DOHH2 (cell line): ENCODE data around the gene PRM3.

Experiments
- H3F3A ChIP-seq: fragments of 200-600 bp; sonication (generic), shearing (Covaris generic); 2 replicates; pipeline ENCODE4 v1.6.0; 2016; ENCODE audit warnings: antibody characterized with exemption, mild to moderate bottlenecking; ENCODE audit not compliant: control insufficient read depth, insufficient read depth
- H3K27ac ChIP-seq: fragments of 200-600 bp; sonication (generic); 2 replicates; pipeline ENCODE4 v1.5.1; 2014; ENCODE audit warnings: low read depth, mild to moderate bottlenecking, low read length, moderate library complexity
- H3K27me3 ChIP-seq: fragments of 200-600 bp; sonication (generic); 2 replicates; pipeline ENCODE4 v1.6.1; 2014; ENCODE audit warnings: mild to moderate bottlenecking, low read length, mixed read lengths; ENCODE audit not compliant: control insufficient read depth
- H3K36me3 ChIP-seq: fragments of 200-600 bp; sonication (generic); 2 replicates; pipeline ENCODE4 v1.6.1; 2014; ENCODE audit warnings: mild to moderate bottlenecking, low read length, moderate library complexity, mixed read lengths; ENCODE audit not compliant: control insufficient read depth
- H3K4me1 ChIP-seq: fragments of 200-600 bp; sonication (generic); 2 replicates; pipeline ENCODE4 v1.6.1; 2014; ENCODE audit warnings: mild to moderate bottlenecking, low read length, mixed read lengths; ENCODE audit not compliant: control insufficient read depth
- H3K4me2 ChIP-seq: fragments of 200-600 bp; sonication (generic); 2 replicates; pipeline ENCODE4 v1.6.0; 2014; ENCODE audit warnings: mild to moderate bottlenecking, low read length, moderate library complexity
- H3K4me3 ChIP-seq: fragments of 200-600 bp; sonication (generic); 2 replicates; pipeline ENCODE4 v1.5.1; 2014; ENCODE audit warnings: mild to moderate bottlenecking, low read length, mixed read lengths
- H3K79me2 ChIP-seq: fragments of 200-600 bp; sonication (generic); 2 replicates; pipeline ENCODE4 v1.6.1; 2014; ENCODE audit warnings: mild to moderate bottlenecking, low read length, mixed read lengths; ENCODE audit not compliant: control insufficient read depth
- H3K9me2 ChIP-seq: fragments of 200-600 bp; sonication (generic); replicated peaks from 2 replicates; pipeline ENCODE4 v1.6.1; 2014; ENCODE audit warnings: mild to moderate bottlenecking, low read length, mixed read lengths; ENCODE audit not compliant: control insufficient read depth
- H3K9me3 ChIP-seq: fragments of 200-600 bp; sonication (generic); 2 replicates; pipeline ENCODE4 v1.6.1; 2014; ENCODE audit warnings: antibody characterized with exemption, low read length, mixed read lengths; ENCODE audit not compliant: control insufficient read depth, insufficient read depth
- H4K20me1 ChIP-seq: fragments of 200-600 bp; sonication (generic); 2 replicates; pipeline ENCODE4 v1.6.0; 2014; ENCODE audit warnings: low read depth, mild to moderate bottlenecking, antibody characterized with exemption, low read length, moderate library complexity; ENCODE audit not compliant: control insufficient read depth, insufficient read depth
- EZH2phosphoT487 ChIP-seq: fragments of 200-600 bp; sonication (generic); IDR thresholded peaks from 2 replicates; pipeline ENCODE4 v1.6.1; 2017; ENCODE audit warnings: borderline replicate concordance, mild to moderate bottlenecking, antibody characterized with exemption, low read length, moderate library complexity, mixed read lengths
- TF ChIP-seq, protein P1 (sequence below): fragments of 200-600 bp; sonication (generic); IDR thresholded peaks from one replicate; pipeline ENCODE4 v1.5.1; 2014; ENCODE audit warnings: antibody characterized with exemption, mild to moderate bottlenecking, low read depth, low read length; ENCODE audit not compliant: poor library complexity, severe bottlenecking

Gene PRM3

DNA sequence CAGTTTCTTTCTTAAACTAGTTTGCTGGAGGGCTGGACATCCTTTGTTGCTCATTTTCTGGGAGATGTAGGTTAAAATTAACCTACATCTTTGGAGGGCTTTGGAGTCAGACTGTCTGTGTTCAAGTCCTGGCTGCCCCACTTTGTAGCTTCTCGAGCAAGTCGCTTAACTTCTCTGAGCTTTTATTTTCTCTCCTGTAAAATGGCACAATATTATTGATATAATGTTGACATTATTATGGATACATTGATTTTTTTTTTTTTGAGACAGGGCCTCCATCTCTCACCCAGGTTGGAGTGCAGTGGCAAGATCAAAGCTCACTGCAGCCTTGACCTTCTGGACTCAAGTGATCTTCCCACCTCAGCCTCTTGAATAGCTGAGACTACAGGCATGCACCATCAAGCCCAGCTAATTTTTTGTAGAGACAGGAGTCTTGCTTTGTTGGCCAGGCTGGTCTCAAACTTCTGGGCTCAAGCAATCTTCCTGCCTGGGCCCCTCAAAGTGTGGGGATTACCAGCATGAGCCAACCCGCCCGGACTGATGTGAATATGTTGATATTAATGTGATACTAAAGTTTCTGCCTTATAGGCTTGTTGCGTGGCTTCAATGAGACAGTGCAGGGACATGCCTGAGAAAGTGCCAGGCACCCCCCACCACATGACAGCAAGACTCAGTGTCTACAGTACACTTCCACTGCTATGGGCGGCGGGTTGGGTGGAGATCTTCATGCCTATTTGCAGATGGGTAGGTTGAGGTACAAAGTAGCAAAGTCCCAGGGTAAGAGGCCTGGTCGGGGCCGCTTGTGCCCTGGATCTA, 40.3 kb upstream of the PRM3 start:
- Histone ChIP-seq H3K4me1 (peaks cover 79% of the 10 kb centered on the region), H3K4me3 (no peak overlapping the region), H3K9me2 (no peaks in the 10 kb centered on the region), H3K79me2 (no peaks in the 10 kb centered on the region), H3F3A (peaks cover 21% of the 10 kb centered on the region), H3K27me3 (peaks cover 7% of the 10 kb centered on the region; the same call in 1 of the 2 replicates), H3K4me2 (0 out of 2 replicates have a peak overlapping the region, but pooled peaks have one; percentile 49), H4K20me1 (no peaks in the 10 kb centered on the region), H3K9me3 (no peaks in the 10 kb centered on the region), H3K36me3 (no peaks in the 10 kb centered on the region), H3K27ac (no peak overlapping the region)
- TF ChIP-seq, protein P1, sequence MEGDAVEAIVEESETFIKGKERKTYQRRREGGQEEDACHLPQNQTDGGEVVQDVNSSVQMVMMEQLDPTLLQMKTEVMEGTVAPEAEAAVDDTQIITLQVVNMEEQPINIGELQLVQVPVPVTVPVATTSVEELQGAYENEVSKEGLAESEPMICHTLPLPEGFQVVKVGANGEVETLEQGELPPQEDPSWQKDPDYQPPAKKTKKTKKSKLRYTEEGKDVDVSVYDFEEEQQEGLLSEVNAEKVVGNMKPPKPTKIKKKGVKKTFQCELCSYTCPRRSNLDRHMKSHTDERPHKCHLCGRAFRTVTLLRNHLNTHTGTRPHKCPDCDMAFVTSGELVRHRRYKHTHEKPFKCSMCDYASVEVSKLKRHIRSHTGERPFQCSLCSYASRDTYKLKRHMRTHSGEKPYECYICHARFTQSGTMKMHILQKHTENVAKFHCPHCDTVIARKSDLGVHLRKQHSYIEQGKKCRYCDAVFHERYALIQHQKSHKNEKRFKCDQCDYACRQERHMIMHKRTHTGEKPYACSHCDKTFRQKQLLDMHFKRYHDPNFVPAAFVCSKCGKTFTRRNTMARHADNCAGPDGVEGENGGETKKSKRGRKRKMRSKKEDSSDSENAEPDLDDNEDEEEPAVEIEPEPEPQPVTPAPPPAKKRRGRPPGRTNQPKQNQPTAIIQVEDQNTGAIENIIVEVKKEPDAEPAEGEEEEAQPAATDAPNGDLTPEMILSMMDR: no peak

- no peak for TF ChIP-seq EZH2phosphoT487
- TF ChIP-seq, protein P1: no peak
- H3F3A ChIP-seq: peaks cover 24% of the 10 kb centered on the region
- H3K9me3 ChIP-seq: peaks cover 6% of the 10 kb centered on the region
- no peaks in the 10 kb centered on the region for H4K20me1 ChIP-seq
- H3K4me2 ChIP-seq: peak overlapping the region; percentile 49
- H3K27me3 ChIP-seq: peaks cover 7% of the 10 kb centered on the region; the same call in 1 of the 2 replicates
- no peaks in the 10 kb centered on the region for H3K36me3 ChIP-seq
- peak overlapping the region; percentile 11; the same call in 1 of the 2 replicates for H3K4me3 ChIP-seq
- peaks cover 83% of the 10 kb centered on the region for H3K4me1 ChIP-seq
- no peaks in the 10 kb centered on the region for H3K79me2 ChIP-seq
- H3K9me2 ChIP-seq: no peaks in the 10 kb centered on the region
- peak overlapping the region; percentile 97 for H3K27ac ChIP-seq
These were observed 39.5 kb upstream of the PRM3 start for GRCh38 chr16:11312718-11313492.

- Histone ChIP-seq H3K9me3 (peaks cover 8% of the 10 kb centered on the region), H3K27me3 (peaks cover 3% of the 10 kb centered on the region; the same call in 1 of the 2 replicates), H3K4me2 (peak overlapping the region; percentile 83), H4K20me1 (no peaks in the 10 kb centered on the region), H3K9me2 (no peaks in the 10 kb centered on the region), H3K4me3 (peak overlapping the region; percentile 64), H3K27ac (peak overlapping the region; percentile 97), H3K36me3 (no peaks in the 10 kb centered on the region), H3K4me1 (peaks cover 95% of the 10 kb centered on the region), H3K79me2 (no peaks in the 10 kb centered on the region), H3F3A (peaks cover 24% of the 10 kb centered on the region)
- TF ChIP-seq, protein P1: no peak
- no peak for TF ChIP-seq EZH2phosphoT487
These were observed 37.6 kb upstream of the PRM3 start for GRCh38 chr16:11310997-11311561.
